HG03460 (cell line): ENCODE results near the gene ARSJ.

Experiments used
- ATAC-seq: cut with Tn5 transposase; IDR thresholded peaks from one replicate; pipeline ENCODE4 v1.9.1; 2021; ENCODE audit not compliant: unreplicated experiment

Gene ARSJ

DNA sequence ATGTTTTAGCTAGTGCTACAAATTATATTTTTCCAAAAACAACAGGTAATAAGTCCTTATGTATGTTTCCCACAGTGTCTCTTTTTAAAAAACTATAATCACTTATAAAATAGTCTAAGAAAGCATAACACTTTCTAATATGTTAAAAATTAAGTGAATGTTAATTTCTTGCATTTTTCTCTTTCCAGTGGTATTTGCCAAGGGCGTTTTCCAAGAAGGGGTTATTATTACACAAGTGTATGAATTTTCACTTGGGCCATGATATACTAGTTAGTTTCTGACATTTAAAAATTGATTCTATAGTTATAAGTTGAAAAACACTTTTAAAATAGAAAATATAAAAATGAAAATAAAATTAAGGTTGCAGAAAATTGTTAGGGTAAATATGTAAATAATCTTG is 74.6 kb downstream of the ARSJ start:
- ATAC-seq = no peak

DNA sequence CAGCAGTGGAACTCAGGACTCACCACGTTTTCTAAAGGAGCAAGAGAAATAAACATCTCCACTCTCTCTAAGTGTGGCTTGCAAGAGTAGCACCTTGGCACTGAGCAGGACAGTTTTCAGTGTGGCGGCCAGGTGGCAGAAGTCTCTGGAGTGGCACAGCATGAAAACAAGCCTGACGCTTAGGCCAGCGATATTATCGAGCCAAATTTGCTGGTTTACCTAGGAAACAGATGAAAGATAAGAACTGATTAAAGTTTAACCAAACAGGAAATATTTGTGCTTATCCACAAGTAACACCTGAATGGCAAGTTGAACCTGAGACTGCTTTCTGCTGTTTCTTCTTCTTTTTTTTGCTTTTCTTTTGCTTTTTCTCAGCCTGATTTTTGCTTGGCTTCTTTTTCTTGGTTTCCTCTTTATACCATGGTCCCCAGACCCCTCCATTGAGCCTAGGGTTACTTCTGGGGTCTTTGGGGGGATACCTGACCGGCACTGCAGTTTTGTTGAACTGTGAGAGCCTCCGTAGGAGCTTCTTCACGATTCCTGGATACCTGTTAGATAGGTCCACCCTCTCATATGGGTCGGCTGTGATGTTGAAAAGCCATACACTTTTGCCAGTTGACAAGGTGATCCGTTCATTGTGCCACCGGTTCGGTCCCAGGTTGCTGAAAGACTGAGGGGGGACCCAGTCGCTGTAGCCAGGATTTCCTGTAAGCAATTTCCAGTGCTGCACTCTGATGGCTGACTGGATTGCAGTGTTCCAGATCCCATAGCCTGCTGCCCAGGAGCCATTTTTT is 77.3 kb downstream of the ARSJ start:
- no peak for ATAC-seq

DNA sequence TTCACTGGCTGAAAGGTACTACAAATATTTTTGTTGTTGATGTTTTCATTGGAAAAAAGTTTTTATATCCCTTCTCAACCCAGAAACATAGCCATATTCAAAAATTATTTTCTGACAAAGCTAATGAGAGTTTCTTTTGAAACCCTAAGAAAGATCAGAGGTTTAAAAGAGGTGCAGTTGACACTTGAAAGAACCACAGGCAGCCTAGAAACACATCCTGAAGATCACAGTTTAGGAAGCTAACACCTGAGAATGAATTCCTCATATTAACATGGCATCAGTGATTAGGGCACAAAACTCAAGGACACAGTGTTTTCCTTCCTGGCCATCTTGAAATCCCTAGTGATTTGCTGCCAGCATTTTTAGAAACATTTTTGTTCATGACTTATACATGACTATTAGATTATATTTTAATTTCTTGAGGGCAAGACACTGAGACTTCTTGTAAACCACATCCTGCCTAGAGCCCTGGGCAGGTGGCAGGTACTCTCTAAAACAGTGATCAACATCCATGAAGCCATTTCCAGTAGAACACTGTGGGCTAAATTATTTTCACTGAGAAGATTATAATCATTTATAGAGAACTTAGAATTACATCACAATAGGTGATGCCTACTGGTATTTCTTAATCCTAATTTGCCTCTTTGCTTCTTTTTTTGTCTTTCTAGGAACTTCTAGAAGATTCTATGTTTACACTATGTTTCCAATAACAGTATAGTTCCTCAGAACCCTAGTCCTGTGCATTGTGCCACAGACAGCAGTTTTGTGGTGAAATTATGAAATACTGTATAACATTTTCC is 80.0 kb downstream of the ARSJ start:
- ATAC-seq = peak; percentile 96

DNA sequence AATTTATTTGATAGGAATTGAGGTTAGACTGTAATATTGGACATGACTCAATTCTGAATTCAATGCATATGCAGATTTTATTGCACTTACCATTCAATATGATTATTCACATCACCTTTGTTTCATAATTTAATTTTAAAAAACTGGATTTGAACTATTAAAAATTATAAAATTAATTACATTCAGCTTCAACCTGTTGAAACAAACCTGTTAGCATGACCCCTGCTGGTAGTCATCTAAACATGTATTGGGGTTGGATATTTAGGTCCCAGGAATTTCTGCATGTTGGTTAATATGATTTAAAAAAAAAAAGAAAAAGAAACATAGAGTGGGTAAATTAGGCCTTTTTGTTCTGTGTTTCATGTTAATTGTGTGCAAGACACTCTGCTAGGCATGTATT is 85.9 kb downstream of the ARSJ start:
- no peak for ATAC-seq

DNA sequence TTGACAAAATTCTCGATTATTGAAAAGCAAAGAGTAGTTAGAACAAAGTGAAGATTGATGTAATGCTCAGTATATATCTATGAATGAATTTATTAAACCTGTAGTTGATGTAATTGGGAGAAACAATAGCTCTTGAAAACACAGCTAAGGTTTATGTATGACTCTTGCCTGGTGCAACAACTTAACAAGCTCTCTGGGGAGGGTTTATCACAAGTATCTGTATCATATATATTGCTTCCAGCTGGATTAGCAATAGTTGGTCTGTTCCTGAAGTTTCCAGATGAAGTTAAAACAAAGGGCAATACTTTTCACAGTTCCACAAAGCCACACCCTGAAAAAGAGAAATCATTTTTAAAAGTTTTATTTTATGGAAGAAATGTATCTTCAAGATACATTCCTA is 91.4 kb downstream of the ARSJ start:
- ATAC-seq = no peak

DNA sequence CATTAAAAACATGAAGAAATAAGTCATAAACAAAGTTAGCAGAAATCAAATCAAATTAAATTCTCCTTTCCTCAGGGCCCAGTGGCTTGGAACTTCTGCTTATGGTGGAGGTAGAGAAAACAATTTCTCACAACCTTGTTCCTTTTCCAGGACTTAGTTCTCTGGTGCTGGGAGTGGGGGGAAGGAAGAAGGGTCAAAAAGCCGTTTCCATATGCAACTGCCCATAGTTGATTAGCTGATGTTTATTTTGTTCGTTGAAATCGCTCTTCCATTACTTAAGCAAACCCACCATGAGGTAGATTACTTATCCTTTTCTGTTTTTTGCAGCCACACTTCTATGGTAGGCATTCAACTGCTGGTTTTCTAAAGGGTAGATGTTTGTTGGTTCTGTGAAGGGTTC is 94.2 kb downstream of the ARSJ start:
- ATAC-seq = no peak

DNA sequence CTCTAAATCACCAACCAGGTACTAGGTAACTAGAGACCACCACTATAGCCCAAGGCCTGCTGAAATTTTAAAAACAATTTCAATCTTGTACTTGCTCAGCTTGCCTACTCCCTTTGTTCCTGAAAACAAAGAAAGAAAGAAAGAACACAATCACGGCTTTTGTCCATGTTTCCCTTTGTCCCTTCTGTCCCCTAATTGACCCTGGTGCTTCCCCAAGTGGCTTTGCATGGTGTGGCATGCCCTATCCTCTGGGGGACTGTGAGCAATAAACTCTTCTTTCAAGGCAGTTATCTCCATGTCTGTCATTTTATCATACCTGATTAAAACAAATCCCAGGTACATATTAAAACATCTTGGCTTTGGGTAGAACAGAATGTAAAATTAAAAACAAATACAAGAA is 94.8 kb downstream of the ARSJ start:
- no peak for ATAC-seq

DNA sequence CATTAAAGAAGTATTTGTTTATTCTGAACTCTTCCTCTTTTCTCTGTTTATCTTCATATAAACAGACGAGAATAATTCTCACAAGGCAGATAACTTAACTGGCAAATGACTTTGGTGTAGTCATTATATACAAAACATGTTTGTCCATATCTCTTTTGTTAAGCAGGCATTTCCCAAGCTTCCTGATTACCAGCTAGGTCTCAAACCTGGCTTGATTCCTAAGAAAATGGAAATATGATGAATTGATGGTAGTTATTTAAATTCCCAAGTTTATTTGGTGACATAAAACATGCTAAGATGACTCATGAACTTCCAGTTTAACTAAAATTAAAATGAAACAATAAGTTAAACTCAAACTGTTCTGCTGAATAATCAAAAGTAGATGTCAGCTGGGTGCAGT is 96.8 kb downstream of the ARSJ start:
- no peak for ATAC-seq

DNA sequence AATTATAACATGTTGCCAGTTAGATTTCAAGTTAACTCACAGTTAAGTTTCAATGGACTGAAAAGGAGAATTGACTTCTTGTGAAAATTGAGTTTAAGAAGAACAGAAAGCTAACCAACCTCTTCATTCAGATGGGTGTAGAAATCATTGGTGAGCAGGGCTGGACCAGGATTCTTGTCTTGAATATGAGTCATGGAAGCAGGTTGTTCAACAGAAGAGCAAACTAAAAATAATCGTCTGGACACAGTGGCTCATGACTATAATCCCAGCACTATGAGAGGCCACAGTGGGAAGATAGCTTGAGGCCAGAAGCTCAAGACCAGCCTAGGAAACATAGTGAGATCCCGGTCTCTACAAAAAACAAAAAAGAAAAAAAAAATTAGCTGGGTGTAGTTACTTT is 98.2 kb downstream of the ARSJ start:
- ATAC-seq = no peak

DNA sequence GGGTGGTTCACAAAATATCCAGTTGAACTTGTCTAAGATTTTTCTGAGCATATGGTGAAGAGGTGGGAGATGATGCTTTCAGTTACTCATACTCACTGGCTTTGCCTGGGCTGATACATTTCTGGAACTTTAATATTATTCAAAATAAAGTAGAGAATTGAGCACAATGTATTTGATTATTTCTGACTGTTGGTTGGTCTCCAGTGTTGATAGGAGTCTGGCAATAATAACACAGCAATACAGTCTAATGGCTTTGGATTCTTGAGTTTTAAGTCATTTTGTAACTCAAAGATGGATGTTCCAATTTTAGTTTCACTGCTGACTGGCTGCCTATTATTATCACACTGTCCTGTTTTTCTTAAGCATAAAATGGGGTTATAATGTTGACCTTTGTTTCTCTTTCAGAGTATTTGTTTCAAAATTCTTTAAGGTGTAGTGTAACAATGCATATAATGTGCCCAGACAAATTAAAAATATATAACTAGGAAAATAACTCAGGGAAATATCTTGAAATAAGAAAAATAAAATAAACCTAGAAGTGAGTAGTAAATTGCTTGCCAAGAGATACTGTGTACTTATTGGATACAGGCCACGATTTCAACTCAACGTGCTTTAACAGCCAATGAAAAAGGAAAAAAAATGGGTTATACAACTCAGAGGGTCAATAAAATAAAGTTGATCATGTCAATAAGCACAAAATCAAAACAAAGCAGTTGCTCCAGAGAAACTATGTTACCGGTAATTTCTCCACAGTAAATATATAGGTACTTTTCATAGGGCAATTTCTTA is 99.0 kb downstream of the ARSJ start:
- ATAC-seq = no peak

DNA sequence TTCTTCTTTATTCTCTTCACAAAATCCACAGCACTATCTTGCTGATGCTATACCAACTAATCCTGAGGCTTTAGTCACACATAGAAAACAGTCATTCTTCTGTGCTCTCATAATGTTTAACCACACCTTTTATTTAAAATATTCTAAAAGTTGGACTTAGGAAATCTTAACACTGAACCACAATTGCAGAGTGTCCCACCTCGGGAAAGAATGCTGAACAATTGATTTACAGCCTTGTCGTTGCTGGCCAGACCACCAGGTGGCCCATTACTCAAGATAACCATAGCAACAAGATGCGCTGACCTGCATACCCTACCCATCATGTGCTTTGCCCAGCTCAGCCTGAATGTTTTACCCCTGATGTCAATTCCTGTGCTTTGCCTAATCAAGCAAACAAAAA is 100.8 kb downstream of the ARSJ start:
- ATAC-seq = no peak

DNA sequence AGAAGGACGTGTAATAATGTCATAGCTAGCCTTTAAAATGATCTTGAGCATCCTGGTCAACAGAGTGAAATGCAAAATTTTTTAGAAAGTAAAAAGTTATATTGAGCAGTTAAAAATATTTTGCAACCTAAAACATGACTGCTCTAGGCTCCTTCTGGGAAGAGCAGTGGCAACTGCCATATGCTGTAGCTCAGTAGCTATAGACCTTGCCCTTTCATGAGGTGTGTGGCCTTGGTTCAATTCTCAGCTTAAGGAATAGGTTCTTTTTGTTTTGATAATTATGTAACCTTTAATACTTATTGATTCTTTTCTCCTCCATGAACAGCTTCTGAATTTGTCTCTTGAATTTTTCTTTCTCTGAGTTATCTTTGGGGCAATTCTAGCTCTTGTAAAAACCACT is 105.0 kb downstream of the ARSJ start:
- no peak for ATAC-seq

DNA sequence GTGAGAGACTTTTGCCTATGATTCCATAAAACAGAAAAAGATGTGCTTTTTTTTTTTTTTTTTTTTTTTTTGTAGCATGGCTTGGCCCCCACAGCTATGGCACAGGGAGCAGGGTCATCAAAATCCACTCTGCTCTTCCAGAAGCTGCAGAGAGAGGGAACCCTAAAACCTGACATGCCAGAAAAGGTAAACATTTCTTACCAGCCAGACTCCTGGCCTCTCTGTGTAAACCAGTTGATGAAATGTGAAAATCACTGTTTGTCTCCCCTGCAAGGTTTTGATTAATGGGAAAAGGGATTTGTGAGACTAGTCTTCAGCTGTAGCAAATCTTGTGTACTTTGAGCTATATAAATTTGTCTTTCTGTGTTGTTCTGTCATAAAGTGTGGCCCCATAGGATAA is 105.9 kb downstream of the ARSJ start:
- ATAC-seq = no peak

DNA sequence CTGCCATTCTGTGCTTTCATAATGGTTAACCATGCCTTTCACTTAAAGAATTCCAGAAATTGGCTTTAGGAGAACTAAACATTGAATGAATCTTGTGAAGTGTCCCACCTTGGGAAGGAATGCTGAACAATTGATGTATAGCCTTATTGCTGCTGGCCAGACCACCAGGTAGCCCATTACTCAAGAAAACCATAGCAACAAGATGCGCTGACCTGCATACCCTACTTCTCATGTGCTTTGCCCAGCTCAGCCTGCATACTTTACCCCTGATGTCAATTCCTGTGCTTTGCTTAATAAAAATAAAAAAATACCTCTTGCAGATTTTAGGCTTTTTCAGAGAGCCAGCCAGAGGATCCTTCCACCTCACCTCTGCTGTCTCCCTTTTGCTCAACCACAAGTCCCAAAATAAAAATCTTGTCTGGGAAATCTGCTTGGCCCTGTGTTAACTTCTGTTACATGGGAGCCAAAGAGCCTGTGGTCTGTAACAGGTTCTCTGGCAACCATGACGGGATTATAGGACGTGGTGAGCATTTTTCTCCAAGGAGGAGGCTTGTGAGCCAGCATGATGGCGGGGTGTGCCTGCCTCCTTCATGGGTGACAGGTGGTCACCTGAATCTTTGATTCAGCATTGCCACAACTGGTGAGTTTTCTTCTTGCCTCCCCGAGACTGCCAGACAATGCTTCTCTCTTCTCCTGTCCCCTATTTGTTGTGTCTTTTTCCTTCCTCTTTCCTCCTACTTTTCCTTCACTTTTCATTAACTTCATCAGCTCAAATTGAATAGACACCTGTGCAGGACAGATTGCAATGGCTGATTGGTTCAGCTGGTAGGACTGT is 106.8 kb downstream of the ARSJ start:
- ATAC-seq = no peak

DNA sequence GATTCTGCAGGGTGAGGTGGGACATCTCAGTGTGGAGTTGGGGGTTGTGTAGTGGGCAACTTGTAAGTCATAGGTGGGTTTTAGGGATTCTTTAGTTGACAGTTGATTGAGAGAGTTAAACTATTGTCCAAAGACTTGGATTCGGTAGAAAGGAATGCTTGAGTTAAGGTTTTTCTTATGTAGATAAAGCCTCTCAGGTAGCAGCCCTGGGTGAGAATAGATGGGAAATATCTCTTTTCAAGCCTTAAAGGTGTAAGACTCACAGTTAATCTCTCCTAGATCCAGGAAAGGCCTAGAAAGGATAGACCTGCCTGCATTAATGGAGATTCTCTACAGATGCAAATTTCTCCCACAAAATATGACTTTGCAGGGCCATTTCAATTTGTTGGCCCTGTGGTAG is 108.4 kb downstream of the ARSJ start:
- ATAC-seq = no peak

DNA sequence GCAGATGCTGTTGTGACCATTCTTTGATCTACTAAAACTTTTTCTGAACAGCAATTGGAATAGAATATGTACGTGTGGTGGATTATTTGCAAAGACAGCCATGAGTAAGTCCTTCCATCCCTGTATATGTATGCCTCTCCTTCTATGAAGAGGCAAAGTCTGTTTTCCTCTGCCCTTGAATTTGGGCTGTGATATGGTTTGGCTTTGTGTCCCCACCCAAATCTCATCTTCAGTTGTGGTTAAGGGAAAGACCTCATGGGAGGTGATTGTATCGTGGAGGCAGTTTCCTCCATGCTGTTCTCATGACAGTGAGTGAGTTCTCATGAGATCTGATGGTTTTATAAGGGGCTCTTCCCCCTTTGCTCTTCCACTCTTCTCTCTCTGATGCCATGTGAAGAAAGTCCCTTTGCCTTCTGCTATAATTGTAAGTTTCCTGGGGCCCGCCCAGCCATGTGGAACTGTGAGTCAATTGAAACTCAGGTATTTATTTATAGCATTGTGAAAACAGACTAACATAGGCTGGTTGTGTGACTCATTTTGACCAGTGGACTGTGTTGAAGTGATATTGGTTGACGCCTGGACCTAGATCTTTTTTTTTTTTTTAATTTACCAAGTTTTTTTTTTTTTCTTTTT is 109.6 kb downstream of the ARSJ start:
- peak; percentile 89 for ATAC-seq

DNA sequence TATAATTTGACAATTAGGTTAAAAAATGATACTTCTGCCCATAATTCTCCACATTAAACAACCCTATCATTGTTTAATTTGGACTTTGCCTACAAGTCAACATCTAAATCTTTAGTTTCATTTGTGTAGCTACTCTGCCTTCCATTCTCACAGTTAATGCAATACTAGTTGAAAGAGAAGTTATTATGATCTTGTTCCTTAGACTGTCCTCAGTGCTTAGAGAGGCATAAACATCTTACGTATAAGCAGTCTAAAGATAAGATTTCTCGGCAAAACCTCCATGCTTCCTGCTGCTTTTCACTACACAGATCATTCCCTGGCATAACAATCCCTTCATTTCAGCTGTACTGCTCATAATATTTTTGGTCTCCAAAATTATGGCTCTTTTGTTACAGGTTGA is 112.8 kb downstream of the ARSJ start:
- ATAC-seq = no peak

DNA sequence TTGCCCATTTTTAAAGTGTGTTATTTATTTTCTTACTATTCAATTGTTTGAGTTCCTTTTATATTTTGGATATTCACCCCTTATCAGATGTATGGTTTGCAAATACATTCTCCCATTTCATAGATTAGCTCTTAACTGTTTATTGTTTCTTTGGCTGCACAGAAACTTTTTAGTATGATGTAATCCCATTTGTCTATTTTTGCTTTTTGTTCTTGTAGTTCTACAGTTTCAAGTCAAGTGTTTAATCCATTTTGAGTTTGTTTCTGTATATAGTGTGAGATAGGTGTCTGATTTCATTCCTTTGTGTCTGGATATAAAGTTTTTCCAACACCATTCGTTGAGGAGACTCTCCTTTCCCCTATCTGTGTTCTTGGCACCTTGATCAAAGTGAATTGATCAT is 120.5 kb downstream of the ARSJ start:
- no peak for ATAC-seq

DNA sequence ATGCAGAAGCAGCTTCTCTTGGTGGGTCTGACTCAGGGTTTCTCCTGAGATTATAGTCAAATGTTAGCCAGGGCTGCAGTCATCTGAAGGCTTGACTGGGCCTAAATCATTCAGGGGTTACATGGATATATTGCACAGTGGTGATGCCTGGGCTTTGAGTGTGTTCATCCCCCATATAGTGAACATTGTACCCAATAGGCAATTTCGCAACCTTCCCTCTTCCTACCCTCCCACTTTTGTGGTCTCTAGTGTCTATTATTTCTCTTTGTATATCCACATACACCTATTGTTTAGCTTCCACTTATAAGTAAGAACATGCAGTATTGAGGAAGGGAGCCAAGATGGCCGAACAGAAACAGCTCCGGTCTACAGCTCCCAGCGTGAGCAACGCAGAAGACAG is 127.6 kb downstream of the ARSJ start:
- ATAC-seq = no peak
